Muscle of back (tissue), 11 donors: Measurements from ENCODE around the gene MAMSTR. TPM values are rescaled to one million over a fixed set of nuclear protein-coding genes. Genes with fewer than 3 reads are reported as not detected.

Source experiments
- DNase-seq, 3 donors: peaks; one replicate each; pipeline versions ENCODE4 v3.0.0 to v3.0.0-alpha.2; 2013
- polyA plus RNA-seq, 10 donors: library from polyadenylated mRNA; unstranded; fragments of 120-200 nt; gene quantifications; one replicate each; pipeline ENCODE4 v1.2.1, GENCODE V29; 2013; ENCODE audit not compliant: insufficient read length in 10 of 10

MAMSTR gene
- polyA plus RNA-seq, 10 donors = 47.0 to 137 (median 107) TPM

- peak in 1 of 3 donors; percentile 46 for DNase-seq
Observed at GRCh38 chr19:48670699-48671445, 48.7 kb downstream of the MAMSTR start.

GRCh38 chr19:48669903-48670668 is 49.4 kb downstream of the MAMSTR start:
- no peak for DNase-seq

- DNase-seq = no peak
Observed at GRCh38 chr19:48668761-48669160, 50.8 kb downstream of the MAMSTR start.

- no peak for DNase-seq
Observed at GRCh38 chr19:48668332-48668731, 51.2 kb downstream of the MAMSTR start.

GRCh38 chr19:48665786-48666185 is 53.7 kb downstream of the MAMSTR start:
- DNase-seq = no peak

- DNase-seq = no peak
Observed at GRCh38 chr19:48664476-48664875, 55.0 kb downstream of the MAMSTR start.

GRCh38 chr19:48663667-48664066 is 55.9 kb downstream of the MAMSTR start:
- no peak for DNase-seq

Other genes starting within 250 kb of the MAMSTR start
- under 1 TPM in 7 of 10 donors, not detected in 3; 0.04 to 0.70 (median 0.28) TPM for gene LMTK3, start 207.9 kb downstream of the MAMSTR start, polyA plus RNA-seq
- gene SULT2B1, start 167.6 kb downstream of the MAMSTR start, polyA plus RNA-seq = 1 to 10 TPM in 2 of 10 donors, under 1 TPM in 4, not detected in 4; 0.21 to 3.5 (median 0.40) TPM
- not detected for gene SPACA4, start 113.0 kb downstream of the MAMSTR start, polyA plus RNA-seq
- gene FAM83E, start 104.6 kb downstream of the MAMSTR start, polyA plus RNA-seq = 1 to 10 TPM in 1 of 10 donors, under 1 TPM in 4, not detected in 5; 0.16 to 1.8 (median 0.24) TPM
- 1,000 to 10,000 TPM; 1,102 to 2,024 (median 1,616) TPM for gene RPL18, start 100.5 kb downstream of the MAMSTR start, polyA plus RNA-seq
- gene SPHK2, start 100.2 kb downstream of the MAMSTR start, polyA plus RNA-seq = 1 to 10 TPM; 5.3 to 8.5 (median 7.4) TPM
- gene DBP, start 82.3 kb downstream of the MAMSTR start, polyA plus RNA-seq = 1 to 10 TPM; 3.9 to 9.7 (median 6.0) TPM
- 10 to 100 TPM in 3 of 10 donors, 1 to 10 TPM in 7; 4.5 to 15.7 (median 9.0) TPM for gene CA11, start 73.5 kb downstream of the MAMSTR start, polyA plus RNA-seq
- gene NTN5, start 46.7 kb downstream of the MAMSTR start, polyA plus RNA-seq = 1 to 10 TPM in 8 of 10 donors, under 1 TPM in 2; 0.67 to 9.6 (median 2.3) TPM
- 1 to 10 TPM in 2 of 10 donors, under 1 TPM in 8; 0.39 to 1.2 (median 0.83) TPM for gene FUT2, start 23.8 kb downstream of the MAMSTR start, polyA plus RNA-seq
- 10 to 100 TPM; 18.7 to 28.8 (median 21.7) TPM for gene RASIP1, start 20.9 kb upstream of the MAMSTR start, polyA plus RNA-seq
- 1 to 10 TPM in 4 of 10 donors, under 1 TPM in 6; 0.23 to 2.2 (median 0.94) TPM for gene IZUMO1, start 27.2 kb upstream of the MAMSTR start, polyA plus RNA-seq
- 1 to 10 TPM in 7 of 10 donors, under 1 TPM in 3; 0.62 to 1.9 (median 1.2) TPM for gene FUT1, start 32.9 kb upstream of the MAMSTR start, polyA plus RNA-seq
- gene FGF21, start 35.8 kb upstream of the MAMSTR start, polyA plus RNA-seq = not detected
- 10 to 100 TPM; 19.6 to 24.3 (median 22.4) TPM for gene BCAT2, start 91.3 kb upstream of the MAMSTR start, polyA plus RNA-seq
- gene HSD17B14, start 116.8 kb upstream of the MAMSTR start, polyA plus RNA-seq = 1 to 10 TPM; 2.6 to 4.5 (median 3.2) TPM
- gene PLEKHA4, start 148.9 kb upstream of the MAMSTR start, polyA plus RNA-seq = 10 to 100 TPM; 23.6 to 43.5 (median 33.1) TPM
- 10 to 100 TPM; 44.3 to 79.0 (median 62.4) TPM for gene PPP1R15A, start 152.7 kb upstream of the MAMSTR start, polyA plus RNA-seq
- gene TULP2, start 179.0 kb upstream of the MAMSTR start, polyA plus RNA-seq = under 1 TPM in 5 of 10 donors, not detected in 5; 0.16 to 0.54 (median 0.30) TPM
- gene NUCB1, start 180.6 kb upstream of the MAMSTR start, polyA plus RNA-seq = 100 to 1,000 TPM; 118 to 190 (median 146) TPM
- under 1 TPM in 9 of 10 donors, not detected in 1; 0.15 to 0.80 (median 0.39) TPM for gene DHDH, start 214.0 kb upstream of the MAMSTR start, polyA plus RNA-seq
- 10 to 100 TPM; 32.8 to 56.5 (median 42.7) TPM for gene BAX, start 235.2 kb upstream of the MAMSTR start, polyA plus RNA-seq
- 100 to 1,000 TPM; 520 to 975 (median 659) TPM for gene FTL, start 245.6 kb upstream of the MAMSTR start, polyA plus RNA-seq